Nephron (organoid): ENCODE data around the gene RLIM.

Experiments used
- H3K27ac Mint-ChIP-seq, 3 experiments: 2 replicates each; pipeline ENCODE4 v1.8.0; 2020; ENCODE audit warnings: mixed read lengths in 3 of 3, mild to moderate bottlenecking in 2 of 3, moderate library complexity in 1 of 3
- H3K27me3 Mint-ChIP-seq: 2 replicates; pipeline ENCODE4 v1.8.0; 2021; ENCODE audit warnings: low read depth, mild to moderate bottlenecking, moderate library complexity, mixed read lengths
- H3K36me3 Mint-ChIP-seq: 2 replicates; pipeline ENCODE4 v1.8.0; 2020; ENCODE audit warnings: low read depth, mixed read lengths
- H3K4me1 Mint-ChIP-seq: 2 replicates; pipeline ENCODE4 v1.8.0; 2020; ENCODE audit warnings: mixed read lengths
- H3K4me3 Mint-ChIP-seq, 3 experiments: 2 replicates each; pipeline ENCODE4 v1.8.0; 2020; ENCODE audit warnings: mild to moderate bottlenecking in 3 of 3, mixed read lengths in 3 of 3, moderate library complexity in 2 of 3
- H3K9me3 Mint-ChIP-seq: 2 replicates; pipeline ENCODE4 v1.8.0; 2020; ENCODE audit warnings: mixed read lengths
- TF ChIP-seq, protein P1 (sequence below), 3 experiments: fragments of 200-600 bp; sonication (generic); IDR thresholded peaks; one replicate each; pipeline ENCODE4 v1.5.0; 2021; ENCODE audit warnings: antibody characterized with exemption in 3 of 3; ENCODE audit not compliant: unreplicated experiment in 3 of 3

RLIM gene

DNA sequence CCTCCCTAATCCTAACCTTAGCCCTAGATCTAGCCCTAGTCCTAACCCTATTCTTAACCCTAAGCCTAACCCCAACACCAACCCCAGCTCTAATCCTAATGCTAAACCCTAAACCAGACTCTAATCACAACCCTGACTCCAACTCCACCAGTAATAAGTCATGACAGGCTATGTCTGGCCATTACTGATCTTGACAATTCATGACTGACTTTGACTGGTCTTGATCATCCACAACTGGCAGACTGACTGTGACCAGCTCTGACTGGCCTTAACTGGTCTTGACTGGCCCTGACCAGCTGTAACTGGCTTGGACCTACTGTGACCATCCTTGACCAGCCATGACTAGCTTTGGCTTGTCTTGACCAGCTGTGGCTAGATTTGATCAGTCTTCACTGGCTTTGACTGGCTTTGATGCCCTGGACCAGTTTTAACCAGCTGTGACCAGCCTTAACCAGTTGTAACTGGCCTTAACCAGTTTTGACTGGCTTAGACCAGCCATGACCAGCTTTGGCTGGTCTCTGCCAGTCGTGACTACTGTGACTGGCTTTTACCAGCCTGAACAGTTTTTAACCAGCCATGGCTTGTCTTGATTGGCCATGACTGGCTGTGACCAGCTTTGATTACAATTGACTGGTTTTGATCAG is 68.4 kb downstream of the RLIM start:
- H3K4me3 Mint-ChIP-seq = no peak overlapping the region
- H3K4me1 Mint-ChIP-seq = peaks cover 14% of the 10 kb centered on the region
- H3K9me3 Mint-ChIP-seq = peaks cover 12% of the 10 kb centered on the region
- no peak overlapping the region for H3K27ac Mint-ChIP-seq
- peaks cover 9% of the 10 kb centered on the region for H3K27me3 Mint-ChIP-seq
- no peaks in the 10 kb centered on the region for H3K36me3 Mint-ChIP-seq
- TF ChIP-seq, protein P1, sequence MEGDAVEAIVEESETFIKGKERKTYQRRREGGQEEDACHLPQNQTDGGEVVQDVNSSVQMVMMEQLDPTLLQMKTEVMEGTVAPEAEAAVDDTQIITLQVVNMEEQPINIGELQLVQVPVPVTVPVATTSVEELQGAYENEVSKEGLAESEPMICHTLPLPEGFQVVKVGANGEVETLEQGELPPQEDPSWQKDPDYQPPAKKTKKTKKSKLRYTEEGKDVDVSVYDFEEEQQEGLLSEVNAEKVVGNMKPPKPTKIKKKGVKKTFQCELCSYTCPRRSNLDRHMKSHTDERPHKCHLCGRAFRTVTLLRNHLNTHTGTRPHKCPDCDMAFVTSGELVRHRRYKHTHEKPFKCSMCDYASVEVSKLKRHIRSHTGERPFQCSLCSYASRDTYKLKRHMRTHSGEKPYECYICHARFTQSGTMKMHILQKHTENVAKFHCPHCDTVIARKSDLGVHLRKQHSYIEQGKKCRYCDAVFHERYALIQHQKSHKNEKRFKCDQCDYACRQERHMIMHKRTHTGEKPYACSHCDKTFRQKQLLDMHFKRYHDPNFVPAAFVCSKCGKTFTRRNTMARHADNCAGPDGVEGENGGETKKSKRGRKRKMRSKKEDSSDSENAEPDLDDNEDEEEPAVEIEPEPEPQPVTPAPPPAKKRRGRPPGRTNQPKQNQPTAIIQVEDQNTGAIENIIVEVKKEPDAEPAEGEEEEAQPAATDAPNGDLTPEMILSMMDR (IDR thresholded peaks at IDR 0.05; ENCODE audit: unreplicated experiment in 3 of 3) = no peak

DNA sequence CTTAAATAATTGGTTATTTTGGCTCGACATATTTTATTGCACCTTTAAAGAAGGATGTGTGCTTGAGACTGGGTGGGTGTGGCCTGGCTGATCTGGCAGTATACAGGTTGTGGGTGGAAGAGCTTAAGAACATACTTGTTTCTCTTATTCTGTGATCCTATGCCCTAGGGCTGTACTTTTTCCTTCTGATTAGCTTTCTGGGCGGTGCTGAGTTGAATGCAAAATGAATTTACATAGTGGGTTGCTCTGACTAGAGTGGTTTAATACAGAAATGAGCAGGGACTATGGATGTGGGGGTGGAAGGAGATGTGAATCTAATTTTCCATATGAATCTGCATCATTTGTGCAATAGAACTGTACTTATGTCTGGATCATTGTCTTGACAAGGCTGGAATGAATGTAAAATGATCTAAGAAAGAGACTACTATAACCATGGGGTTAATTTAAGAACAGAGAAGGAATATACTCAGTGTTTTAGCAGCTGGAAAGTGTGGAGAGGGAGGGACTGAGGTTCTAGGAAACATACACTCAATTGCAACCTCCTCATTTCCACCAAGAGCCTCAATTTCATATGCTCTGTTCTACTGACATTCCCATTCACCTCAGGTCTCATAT is 73.7 kb downstream of the RLIM start:
- Mint-ChIP-seq H3K4me1 (peaks cover 29% of the 10 kb centered on the region), H3K27ac (peak overlapping the region in 2 of 3 experiments; percentile 18 to 52), H3K9me3 (peaks cover 1% of the 10 kb centered on the region), H3K27me3 (peaks cover 5% of the 10 kb centered on the region), H3K36me3 (no peaks in the 10 kb centered on the region), H3K4me3 (no peak overlapping the region)
- TF ChIP-seq, protein P1 (IDR thresholded peaks at IDR 0.05; ENCODE audit: unreplicated experiment in 3 of 3) = no peak

DNA sequence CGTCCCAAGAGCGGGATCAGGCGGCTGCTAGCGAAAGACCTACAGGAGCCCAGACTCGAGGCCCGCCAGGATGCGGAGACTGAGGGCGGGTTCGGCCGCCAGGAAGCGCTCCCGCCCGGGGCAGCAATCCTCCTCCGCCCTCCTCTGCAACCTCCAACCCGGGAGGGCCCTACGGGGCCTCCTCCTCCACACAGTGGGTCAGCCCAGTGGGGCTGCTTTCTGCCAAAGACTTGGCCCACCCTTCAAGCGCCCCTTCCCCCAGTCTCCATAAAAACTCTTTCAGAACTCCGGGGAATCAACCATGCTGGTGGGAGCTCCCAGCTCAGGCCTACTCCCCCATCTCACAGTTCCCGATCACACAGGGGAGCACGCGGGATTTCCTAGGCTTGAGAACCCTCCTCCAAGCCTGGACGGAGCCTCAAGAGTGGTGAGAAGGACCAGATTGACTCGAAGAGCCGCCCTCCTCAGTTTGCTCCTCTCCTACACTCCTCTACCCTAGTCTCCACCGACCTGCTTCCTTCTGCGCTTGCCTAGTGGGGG is 77.5 kb downstream of the RLIM start:
- no peaks in the 10 kb centered on the region for H3K9me3 Mint-ChIP-seq
- peak overlapping the region; percentile 97 to 99 (median 98) for H3K27ac Mint-ChIP-seq
- peak overlapping the region; percentile 84 to 93 (median 89) for H3K4me3 Mint-ChIP-seq
- peaks cover 54% of the 10 kb centered on the region for H3K4me1 Mint-ChIP-seq
- H3K27me3 Mint-ChIP-seq = no peaks in the 10 kb centered on the region
- TF ChIP-seq, protein P1 (IDR thresholded peaks at IDR 0.05; ENCODE audit: unreplicated experiment in 3 of 3) = no peak
- peaks cover 14% of the 10 kb centered on the region for H3K36me3 Mint-ChIP-seq

DNA sequence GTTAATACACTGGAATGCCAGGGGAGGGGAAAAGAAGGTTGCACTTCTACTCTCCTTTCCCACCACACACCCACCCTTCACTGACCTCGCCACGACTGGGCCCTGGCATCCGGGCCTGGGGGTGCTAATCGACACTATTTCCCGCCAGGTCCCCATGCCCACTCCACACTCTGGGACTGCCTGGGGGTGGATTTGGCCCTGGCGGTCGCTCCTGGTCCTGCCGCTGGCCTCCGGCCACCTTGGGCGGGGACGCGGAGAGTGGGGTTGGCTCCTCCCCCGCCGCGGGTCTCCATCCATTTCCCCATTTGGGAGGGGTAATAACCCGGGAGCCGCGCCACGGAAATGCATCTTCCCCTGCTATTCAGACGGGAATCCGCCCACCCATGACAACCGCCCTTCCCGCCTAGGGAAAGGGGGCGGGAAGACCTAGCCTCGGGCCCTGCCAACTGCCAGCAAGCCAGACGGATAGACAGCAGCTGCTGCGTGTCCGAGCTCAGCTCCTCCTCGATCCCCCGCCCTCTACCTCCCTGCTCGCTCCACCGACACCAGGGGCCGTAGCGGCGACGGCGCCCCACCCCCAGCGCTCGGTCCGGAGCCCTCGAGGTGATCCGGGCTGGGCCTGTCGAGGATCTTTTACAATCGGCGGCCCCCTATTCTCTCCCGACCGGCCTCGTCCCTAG is 78.1 kb downstream of the RLIM start:
- Mint-ChIP-seq H3K4me3 (peak overlapping the region; percentile 84 to 93 (median 89)), H3K36me3 (peaks cover 20% of the 10 kb centered on the region), H3K4me1 (peaks cover 48% of the 10 kb centered on the region), H3K27ac (peak overlapping the region; percentile 97 to 99 (median 98)), H3K9me3 (no peaks in the 10 kb centered on the region), H3K27me3 (no peaks in the 10 kb centered on the region)
- TF ChIP-seq, protein P1 (IDR thresholded peaks at IDR 0.05; ENCODE audit: unreplicated experiment in 3 of 3) = peak; percentile 44 to 48 (median 44)

DNA sequence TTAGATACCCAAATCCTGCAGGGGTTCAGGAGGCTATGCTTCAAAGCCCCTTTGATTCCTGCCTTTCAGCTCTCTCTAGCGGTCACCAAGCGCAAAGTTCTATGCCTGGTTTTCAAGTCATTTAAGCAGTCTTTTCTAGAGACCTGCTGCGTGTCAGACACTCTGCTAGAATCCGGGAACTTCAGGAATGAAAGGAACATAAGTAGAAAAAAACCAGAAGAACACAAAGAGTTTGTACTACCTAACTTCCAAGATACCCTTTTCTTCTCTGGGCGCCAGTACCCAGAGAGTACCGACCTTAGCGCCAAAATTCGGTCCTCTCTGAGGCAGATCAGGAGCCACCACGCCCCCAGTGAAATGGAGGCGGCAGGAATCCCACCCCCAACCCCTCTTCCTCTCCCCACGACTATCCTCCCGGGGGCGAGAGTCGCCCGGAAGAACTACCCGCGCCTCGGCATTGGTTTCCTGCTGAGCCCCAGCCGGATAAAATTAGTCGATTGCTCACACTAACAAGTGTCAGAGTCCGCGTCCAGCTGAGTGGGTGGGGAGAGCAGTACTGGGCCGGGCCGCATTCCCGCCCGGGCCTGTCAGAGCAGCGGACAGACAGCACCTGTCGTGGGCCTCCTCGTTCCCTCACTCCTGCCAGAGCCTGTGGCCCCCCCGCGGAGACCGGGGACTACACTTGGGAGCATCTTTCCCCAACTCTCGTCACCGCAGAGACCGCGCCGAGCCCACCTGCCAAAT is 78.8 kb downstream of the RLIM start:
- Mint-ChIP-seq H3K27me3 (no peaks in the 10 kb centered on the region), H3K4me3 (peak overlapping the region; percentile 84 to 93 (median 89)), H3K9me3 (no peaks in the 10 kb centered on the region), H3K4me1 (peaks cover 41% of the 10 kb centered on the region), H3K27ac (peak overlapping the region; percentile 97 to 99 (median 98)), H3K36me3 (peaks cover 20% of the 10 kb centered on the region)
- TF ChIP-seq, protein P1 (IDR thresholded peaks at IDR 0.05; ENCODE audit: unreplicated experiment in 3 of 3) = peak; percentile 46 to 48 (median 47)
